ENCODE data around the gene MYBPHL.

The MYBPHL gene

GRCh38 chr1:109271458-109271857, 35.4 kb downstream of the MYBPHL start:
- no peak for TF ChIP-seq CTCF (IDR thresholded peaks at IDR 0.05; ENCODE audit: low read depth, low read length)
- DNase-seq (ENCODE audit: extremely low read depth, low read depth): no peak

- no peak for TF ChIP-seq CTCF (IDR thresholded peaks at IDR 0.05; ENCODE audit: low read depth, low read length)
- DNase-seq (ENCODE audit: extremely low read depth, low read depth): no peak
Measured at GRCh38 chr1:109270623-109271317, 36.0 kb downstream of the MYBPHL start.

GRCh38 chr1:109269981-109270622, 36.7 kb downstream of the MYBPHL start:
- no peak for DNase-seq (ENCODE audit: extremely low read depth, low read depth)
- no peak for TF ChIP-seq CTCF (IDR thresholded peaks at IDR 0.05; ENCODE audit: low read depth, low read length)

- TF ChIP-seq CTCF (IDR thresholded peaks at IDR 0.05; ENCODE audit: low read depth, low read length): no peak
- DNase-seq (ENCODE audit: extremely low read depth, low read depth): no peak
Measured at GRCh38 chr1:109269212-109269980, 37.4 kb downstream of the MYBPHL start.

- TF ChIP-seq CTCF (IDR thresholded peaks at IDR 0.05; ENCODE audit: low read depth, low read length): no peak
- DNase-seq (ENCODE audit: extremely low read depth, low read depth): no peak
Measured at GRCh38 chr1:109268431-109269211, 38.2 kb downstream of the MYBPHL start.

- DNase-seq (ENCODE audit: extremely low read depth, low read depth): no peak
- TF ChIP-seq CTCF (IDR thresholded peaks at IDR 0.05; ENCODE audit: low read depth, low read length): no peak
Measured at GRCh38 chr1:109267743-109268300, 39.0 kb downstream of the MYBPHL start.

All from AG09319 (cell line).